D721Med (cell line): Measurements from ENCODE around the gene DRC3.
A peak's percentile ranks its signal among the peaks of the same experiment; 100 is the strongest.

ENCODE experiments used
- DNase-seq: peaks from one replicate; pipeline ENCODE4 v3.0.0; 2011; ENCODE audit warnings: low spot score; ENCODE audit not compliant: insufficient read length
- FAIRE-seq: peaks from 2 replicates; lab custom pipeline; 2011; peaks lifted over from hg19 to GRCh38; lab: Jason Lieb, UNC
- TF ChIP-seq, protein P1 (sequence below): IDR thresholded peaks from 2 replicates; pipeline ENCODE4 v1.5.1; 2012; ENCODE audit warnings: mild to moderate bottlenecking, control low read depth; ENCODE audit not compliant: insufficient read depth; ENCODE audit errors: missing control alignments

Gene DRC3

DNA sequence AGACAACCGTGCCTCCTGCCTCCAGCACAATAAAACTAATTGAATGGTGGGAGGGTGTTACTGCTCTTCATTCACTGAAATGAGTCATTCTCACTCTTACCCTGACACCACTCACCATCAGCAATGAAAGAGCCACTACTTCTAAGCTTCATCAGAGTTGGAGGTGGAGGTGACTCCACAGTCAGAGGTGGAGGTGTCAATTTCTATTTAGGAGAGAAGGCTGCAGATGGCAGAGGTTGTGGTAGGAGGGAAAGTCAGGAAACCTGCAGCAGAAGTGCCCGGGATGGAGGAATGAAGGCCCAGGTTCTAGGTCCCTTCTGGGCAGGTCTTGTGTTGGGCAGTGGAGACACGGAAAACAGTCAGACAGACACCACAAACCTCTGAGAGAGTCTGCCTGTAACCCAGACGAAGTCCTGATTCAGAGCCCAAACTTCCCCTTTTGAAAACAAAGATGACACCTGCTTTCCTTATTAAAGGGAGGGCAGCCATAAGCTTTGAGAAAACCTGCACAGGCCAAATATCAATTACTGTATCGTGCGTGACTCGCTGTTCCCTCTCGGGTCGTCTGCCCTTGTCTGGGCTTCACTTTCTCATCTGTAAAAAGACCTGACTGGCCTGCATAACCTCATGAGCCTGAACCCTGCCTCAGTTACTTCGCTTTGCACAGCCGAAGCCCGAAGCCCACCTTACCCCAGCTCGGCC, 65.6 kb downstream of the DRC3 start:
- no peak for FAIRE-seq
- DNase-seq: no peak
- TF ChIP-seq, protein P1, sequence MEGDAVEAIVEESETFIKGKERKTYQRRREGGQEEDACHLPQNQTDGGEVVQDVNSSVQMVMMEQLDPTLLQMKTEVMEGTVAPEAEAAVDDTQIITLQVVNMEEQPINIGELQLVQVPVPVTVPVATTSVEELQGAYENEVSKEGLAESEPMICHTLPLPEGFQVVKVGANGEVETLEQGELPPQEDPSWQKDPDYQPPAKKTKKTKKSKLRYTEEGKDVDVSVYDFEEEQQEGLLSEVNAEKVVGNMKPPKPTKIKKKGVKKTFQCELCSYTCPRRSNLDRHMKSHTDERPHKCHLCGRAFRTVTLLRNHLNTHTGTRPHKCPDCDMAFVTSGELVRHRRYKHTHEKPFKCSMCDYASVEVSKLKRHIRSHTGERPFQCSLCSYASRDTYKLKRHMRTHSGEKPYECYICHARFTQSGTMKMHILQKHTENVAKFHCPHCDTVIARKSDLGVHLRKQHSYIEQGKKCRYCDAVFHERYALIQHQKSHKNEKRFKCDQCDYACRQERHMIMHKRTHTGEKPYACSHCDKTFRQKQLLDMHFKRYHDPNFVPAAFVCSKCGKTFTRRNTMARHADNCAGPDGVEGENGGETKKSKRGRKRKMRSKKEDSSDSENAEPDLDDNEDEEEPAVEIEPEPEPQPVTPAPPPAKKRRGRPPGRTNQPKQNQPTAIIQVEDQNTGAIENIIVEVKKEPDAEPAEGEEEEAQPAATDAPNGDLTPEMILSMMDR: no peak

GRCh38 chr17:18038861-18039534, 66.3 kb downstream of the DRC3 start, which contains the start of the genes ATPAF2 and GID4:
Gene ATPAF2, minus strand, starts transcription at chr17:18039168. Its CDS starts 155 bp downstream, at chr17:18039013.
Gene GID4, plus strand, starts transcription at chr17:18039408. Its CDS starts 57 bp downstream, at chr17:18039465.
- TF ChIP-seq, protein P1: no peak
- no peak for FAIRE-seq
- peak; percentile 90 for DNase-seq

DNA sequence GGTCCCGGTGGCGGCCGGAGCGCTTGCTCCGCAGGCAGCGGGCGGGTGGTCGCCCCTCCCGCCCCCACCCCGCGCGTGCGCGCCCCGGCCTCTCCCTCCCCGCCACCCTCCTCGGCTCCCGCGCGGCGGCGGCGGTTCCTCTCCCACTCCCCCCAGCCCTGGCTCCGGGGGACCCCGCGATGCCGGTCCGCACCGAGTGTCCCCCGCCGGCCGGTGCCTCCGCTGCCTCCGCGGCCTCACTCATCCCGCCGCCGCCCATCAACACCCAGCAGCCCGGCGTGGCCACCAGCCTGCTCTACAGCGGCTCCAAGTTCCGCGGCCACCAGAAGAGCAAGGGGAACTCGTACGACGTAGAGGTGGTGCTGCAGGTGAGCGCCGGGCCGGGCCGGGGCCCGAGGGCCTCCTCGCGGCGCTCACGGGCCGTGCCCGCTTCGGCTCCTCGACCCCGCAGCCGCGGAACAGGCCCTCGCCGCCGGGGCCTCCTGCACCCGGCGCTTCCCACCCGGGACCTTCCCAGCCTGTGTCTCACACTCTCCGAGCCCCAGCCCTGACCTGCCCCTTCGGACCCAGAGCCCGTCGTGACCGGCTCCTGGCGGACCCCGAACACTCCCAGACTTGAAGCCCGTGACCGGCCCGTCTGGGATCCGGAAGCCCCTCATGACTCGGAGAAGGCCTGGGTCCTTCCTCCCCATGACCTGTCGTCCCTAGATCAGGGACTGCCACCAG, 67.0 kb downstream of the DRC3 start:
- DNase-seq: peak; percentile 36
- TF ChIP-seq, protein P1: no peak
- FAIRE-seq: no peak

DNA sequence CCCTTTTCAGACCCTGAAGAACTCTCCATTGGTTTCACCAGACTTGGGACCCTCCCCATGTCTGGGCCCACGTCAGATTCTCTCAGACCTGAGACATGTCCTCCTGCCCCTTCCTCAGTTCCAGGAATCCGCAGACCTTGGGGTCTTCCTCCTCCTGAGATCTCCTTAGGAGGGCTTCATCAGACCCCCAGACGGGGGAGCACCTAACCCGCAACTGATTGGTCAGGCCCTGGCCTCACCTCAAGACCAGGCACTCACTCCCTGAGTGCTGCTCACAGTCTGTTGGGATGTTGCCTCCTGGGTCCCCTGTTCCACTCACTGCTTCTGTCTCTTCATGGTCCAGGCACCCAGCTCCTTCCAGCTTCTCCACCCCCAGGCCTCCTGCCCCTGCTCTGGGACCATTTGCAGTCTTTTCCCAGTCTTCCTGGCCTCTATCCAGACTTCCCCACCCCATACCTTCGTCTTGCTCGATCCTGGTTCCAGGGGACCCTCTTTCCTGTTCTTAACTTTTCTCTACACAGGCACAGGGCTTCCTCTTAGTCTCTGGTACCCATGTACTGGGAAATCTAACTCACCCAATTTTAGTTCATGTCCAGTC, 67.7 kb downstream of the DRC3 start:
- FAIRE-seq (no peak), DNase-seq (no peak)
- TF ChIP-seq, protein P1: no peak

DNA sequence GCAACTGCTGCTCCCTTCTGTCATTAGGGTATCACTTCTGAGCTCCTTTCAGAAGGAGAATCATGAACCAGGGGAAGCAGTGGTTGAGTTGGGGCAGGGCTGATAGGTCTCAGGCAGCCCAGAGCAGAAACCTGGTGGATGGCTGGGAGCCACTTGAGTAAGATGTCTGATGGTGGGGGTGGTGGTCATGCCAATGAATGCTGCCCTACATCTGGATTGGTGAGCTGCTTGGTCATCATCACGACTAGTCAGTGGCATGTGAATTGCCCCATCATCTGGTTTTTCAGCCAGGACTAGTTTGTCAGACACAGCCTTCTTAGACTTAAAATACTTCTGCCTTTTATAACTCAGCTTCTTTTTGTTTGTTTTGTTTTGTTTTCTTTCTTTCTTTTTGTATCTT, 69.1 kb downstream of the DRC3 start:
- FAIRE-seq (no peak), DNase-seq (no peak)
- TF ChIP-seq, protein P1: no peak

DNA sequence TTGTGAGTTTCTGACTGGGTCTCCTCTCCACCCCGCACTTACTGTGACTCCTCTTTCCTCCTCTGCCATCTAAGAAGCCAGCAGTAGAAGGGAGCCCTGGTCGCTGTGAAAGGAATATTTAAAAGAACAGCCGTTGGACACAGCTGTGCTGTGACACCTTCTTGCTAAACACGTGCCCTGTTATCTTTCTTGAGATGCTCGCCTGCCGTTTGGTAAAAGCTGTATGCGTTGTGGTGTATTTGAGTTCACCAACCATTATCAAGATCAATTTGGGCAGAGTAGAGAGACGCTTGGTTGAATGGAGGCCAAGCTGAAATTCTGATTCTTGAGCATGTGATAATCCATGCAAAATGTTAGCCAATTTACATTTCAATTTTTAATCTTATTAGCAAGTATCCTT, 70.3 kb downstream of the DRC3 start:
- TF ChIP-seq, protein P1: no peak
- no peak for FAIRE-seq
- no peak for DNase-seq
